NCI-H146 treated with DMSO at 0.1 percent for 48 hours (cell line): ENCODE data around the gene THBS3.
"Not testable (repeated sequence)": the region's sequence is repeated elsewhere in the genome, so short reads cannot be mapped to it uniquely, and the experiment has no call there.

Experiments
- DNase-seq: peaks from one replicate; lab custom pipeline; 2025; ENCODE audit not compliant: unreplicated experiment; lab: John Stamatoyannopoulos, UW

THBS3 gene

DNA sequence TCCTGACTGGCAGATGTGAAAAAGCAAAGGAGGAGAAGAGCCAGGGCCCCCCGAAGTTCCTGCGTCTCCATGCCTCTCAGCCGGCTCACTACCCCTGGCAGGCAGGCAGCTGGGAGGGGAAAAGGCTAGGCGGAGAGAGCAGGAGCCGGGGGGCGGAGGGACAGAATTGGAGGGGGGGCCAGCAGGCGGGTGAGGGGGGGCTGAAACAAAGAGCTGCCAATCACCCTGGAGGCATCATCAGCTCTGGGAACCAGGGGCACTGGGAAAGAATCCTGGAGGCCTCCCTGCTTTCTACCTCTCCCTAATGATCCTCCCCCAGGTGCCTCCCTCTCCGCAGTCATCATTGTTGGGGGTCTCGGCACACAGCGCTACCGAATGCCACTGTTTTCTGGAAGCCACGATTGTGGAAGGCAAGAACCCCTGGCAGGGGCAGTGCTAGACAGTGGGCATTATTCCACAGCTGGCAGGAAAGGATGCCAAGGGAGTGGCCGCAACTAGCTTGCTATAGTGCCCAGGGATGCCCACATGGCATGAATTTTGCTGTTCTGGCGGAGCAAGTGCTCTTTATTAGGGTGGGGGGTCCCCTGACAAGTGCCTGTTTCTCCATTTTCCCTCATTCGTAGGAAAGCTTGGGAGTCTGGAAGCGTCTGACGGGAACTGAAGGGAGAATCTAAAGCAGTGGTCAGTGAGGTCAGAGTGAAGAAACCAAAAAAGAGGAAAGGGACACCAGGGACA is at the start of gene THBS3:
THBS3 (minus strand) TSS at position 92 of the 735 bp plus-strand sequence; CDS start at position 71, 21 bp downstream.
- peak; percentile 38 for DNase-seq

DNA sequence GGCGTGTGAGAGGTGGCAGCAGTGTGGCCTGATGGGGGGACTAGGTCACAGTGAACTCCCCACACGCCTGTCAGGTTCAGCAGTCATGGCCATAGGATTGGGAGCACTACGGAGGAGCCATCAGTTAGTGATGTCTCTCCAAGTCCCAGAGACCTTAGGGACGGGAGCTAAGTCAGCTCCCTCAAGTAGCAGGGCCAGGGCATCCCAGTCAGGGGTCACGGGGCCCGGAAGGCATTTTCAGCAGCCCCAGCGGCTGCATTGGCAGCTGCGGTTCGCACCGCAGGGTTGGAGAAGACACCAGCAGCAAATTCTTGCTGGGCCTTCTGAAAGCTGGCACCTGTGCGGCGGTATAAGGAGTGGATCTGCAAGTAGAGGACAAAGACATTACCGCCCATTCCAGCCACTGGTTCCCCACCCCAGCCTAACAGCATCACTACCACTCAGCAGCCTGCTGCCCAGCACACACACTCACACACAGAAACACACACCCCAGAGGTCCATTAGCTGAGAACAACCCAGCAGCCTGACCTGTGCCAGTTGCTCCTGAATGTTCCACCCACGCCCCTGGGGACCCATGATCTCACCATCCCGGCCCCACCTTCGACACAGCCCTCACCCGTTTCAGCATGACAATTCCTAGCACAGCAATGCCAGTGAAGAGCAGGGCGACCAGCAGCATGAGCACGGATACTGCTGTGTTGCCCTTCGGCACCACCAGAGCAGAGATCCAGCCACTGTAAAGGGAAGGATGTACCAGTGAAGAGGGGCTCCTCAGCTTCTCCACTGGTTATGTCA is 48.6 kb upstream of the THBS3 start:
- no peak for DNase-seq

DNA sequence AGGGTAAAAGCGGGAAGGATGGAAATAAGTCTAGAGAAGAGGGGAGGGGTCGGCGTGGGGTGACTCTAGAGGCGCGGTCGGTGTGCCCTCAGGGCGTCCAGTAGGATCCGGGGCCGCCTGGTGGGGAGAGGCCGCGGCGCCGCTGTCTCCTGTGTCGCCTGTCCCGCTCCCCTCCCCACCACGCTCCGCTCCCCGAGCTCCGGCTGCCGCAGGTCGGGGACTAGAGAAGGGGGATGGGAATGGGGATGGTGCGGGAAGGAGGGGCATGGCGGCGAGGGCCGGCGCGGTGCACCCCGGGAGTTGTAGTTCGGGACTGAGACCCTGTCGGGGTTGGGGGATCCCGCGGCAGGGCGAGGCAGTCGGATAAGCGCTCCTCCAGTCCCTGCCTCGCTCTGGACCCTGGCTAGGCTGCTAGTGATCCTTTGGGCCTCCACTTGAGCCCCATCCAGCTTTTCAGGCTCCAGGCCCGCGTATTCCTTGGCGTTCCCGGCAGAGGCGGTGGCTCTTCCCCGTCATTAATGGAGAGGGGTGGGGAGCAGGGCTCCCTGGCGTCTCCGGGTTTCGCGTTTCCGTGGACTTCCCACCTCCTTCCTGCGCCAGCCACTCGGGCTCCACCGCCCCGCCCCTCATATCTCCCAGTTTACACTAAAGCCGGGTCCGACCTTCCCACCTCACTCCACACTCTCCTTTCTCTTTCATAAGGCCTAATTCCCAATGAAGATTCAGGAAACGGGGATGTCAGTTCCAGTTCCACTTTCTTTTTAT is 47.7 kb upstream of the THBS3 start, which contains the start of gene ENTREP3:
ENTREP3 (minus strand) TSS at position 241 of the 765 bp plus-strand sequence. CDS start 606 bp downstream, outside the sequence.
- DNase-seq = peak; percentile 61

DNA sequence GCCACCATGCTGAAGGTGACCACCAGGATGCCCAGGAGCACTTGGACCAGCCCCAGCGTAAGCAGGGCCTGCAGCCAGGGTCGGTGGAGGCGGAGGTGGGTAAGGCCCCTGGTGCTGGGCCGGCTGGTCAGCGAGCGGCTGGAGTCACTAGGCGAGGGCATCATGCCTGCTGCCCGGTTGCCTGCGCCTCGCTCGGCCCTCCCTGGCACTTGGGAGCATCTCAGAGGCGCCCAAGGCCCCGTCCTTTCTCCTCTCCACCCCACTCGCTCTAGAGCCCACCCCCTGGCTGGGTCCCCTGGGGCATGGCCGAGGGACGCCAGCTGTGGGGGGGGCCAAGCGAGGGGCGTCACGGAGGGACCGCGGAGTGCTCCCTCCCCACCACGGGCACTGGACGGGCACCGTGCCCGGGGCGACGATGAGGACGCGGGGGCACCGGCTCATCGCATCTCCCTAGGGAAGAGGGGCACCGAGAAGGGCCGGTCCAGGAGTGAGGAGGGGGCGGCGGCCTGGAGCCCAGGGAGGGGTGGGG is 47.1 kb upstream of the THBS3 start:
- DNase-seq = no peak

DNA sequence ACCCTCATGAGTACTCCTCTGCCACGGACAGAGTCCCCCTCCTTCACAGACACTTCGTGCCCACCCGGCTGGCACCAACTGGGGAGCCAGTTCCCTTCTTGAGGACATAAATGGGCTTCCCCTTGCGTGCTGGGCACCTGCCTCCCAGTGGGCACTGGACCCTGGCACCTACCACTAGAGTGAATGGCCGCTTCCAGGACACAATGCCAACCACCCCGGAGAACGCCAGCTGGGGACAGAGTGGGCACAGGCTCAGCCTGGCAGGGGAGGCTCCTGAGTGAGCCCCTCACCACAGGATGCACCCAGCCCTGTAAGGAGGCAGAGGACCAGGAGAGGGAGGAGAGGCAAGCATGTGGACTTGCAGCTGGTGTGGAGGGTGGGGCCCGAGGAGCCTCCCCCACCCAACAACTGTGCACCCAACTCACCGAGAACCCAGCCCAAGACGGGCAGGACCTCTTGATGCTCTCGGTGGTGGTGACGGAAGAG is 46.6 kb upstream of the THBS3 start:
- DNase-seq = no peak

DNA sequence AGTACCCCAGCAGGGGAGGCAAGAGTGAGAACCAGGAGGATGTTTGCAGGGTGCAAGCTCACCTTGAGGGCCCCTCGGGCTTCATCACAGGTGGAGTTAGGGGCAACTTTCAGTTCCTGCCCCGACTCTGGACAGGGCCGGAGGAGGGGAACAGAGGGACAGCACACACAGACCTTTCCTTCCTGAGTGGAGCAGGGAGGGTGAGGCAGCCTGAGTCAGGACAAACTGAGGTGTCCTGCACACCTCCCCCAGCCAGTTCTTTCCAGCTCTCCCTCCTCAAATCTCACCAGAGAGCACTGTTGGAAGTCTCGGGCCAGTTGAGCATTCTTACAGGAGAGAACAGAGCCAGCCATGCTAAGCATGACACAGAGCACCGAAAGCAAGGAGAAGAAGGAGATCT is 46.1 kb upstream of the THBS3 start:
- no peak for DNase-seq

DNA sequence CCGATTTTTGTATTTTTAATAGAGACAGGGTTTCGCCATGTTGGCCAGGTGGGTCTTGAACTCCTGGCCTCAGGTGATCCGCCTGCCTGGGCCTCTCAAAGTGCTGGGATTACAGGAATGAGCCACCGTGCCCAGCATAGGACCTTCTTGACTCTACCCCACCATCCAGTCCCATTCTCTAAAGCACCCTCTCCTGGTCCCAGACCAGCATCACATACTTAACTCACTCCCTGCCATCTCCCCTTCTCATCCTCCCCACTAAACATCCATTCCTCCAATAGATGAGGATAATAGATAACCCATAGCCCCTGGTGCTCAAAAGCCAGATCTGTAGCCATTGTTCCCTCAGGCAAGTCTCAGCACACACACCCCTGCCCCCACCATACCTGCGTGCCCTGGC is 45.5 kb upstream of the THBS3 start:
- DNase-seq = no peak

DNA sequence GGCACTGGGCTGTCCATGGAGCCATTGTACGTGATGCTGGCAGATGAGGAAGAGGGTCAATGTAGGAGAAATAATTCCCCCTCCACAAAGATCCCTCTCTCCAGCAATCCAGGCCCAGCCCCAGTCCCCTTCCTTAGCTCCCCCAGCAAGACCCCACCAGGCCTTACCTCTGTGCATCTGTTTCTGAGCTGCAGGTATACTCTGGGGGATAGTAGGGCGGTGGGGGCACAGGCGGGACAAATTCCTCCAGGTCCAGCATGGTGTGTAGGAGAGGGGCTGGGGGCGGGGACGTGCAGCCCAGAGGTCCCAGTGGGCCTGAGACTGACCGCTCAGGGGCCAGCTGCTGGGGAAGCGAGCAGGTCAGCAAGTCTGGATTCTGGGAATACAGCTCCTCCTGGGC is 43.9 kb upstream of the THBS3 start:
- no peak for DNase-seq

DNA sequence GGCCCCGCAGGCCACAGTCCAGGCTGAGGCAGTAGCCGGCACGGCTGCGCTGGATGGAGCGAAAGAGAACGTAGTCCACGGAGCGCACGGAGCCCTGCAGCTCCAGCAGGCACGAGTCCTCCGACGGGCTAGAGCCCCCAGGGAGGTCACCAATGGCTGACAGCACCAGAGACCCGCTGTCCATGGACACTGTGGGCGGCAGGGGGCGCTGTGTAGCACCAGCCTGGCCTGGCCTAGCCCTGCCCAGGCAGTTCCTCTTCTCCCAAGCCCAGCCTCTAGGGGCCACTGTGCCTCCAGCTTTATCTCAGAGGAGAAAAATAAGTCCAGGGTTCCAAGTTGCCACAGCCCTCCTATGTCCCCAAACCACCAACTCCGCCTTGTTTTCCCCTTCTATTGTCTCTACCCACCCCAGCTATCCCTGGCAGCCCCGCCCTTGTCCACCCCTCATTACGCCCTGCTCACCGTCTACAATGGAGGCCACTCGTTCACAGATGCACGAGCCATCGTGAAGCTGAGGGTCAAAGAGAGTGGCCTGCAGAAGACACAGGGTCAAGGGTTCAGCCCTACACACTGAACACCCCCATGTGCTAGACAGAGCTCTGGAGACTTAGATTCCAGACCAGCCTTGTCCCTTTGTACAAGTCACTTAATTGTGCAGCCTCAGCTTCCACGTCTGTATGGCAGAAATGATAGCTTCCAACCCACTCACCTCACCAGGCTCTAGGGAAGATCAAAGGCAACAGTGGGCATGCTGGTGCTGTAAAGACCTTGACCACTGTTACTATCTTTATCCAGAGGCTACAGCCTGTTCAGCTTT is 43.1 kb upstream of the THBS3 start:
- DNase-seq = peak; percentile 75

DNA sequence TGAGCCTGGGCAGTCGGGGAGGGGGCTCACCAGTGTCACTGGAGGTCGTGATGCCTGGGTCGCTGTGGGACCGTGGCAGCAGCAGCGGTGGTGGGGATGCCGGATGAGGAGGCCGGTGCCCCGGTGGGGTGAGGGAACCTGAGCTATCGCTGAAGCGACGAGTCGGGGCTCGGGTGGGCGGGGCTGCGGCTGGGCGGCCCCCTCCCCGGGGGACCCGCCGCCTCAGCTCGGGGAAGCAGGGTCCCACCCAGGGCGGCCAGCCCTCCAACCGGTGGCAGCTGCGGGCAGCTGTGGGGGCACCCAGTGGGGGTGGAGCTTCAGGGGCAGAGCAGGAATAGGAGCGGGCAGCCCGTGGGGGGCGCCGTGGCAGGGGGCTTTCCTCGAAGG is 42.5 kb upstream of the THBS3 start:
- DNase-seq = no peak

DNA sequence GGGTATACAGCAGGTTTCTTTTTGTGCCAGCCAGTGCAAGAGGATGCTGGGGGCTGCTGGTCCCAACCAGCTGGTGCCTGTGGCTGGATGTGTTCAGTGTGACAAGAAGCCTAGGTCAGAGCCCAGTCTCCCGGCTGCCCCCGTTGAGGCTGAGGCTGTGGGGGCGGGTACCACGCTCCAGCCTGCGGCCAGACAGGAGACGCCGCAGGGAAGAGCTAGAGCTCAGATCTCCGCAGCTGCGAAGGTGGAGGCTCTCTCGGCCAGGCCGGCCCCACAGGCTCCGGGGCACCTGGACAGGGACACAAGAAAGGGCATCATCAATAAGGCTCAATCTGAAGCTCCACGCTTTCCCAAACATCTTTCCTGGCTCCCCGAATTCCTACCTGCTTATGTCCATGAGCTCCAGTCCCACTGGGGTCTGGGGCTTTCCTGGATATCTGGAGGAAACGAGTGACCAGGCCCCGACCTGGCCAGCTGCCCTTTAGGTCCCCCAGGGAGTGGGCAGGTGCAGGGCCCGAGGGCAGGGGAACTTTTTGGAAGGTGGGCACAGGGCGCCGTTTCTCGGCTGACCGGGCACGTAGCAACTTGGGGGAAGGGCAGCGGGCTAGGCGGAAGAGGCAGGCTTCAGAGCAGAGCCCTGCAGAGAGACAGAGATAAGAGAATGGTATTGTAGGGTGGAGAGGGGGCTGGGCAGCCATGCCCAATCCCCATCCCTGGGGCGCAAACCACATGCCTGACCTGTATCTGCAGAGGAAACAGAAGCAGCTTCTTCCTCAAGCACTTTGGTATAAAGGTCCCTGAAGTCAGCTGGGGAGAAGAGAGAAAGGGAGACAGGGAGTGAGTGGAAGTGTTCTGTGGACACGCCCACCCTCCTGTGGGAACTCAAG is 40.2 kb upstream of the THBS3 start:
- no peak for DNase-seq

DNA sequence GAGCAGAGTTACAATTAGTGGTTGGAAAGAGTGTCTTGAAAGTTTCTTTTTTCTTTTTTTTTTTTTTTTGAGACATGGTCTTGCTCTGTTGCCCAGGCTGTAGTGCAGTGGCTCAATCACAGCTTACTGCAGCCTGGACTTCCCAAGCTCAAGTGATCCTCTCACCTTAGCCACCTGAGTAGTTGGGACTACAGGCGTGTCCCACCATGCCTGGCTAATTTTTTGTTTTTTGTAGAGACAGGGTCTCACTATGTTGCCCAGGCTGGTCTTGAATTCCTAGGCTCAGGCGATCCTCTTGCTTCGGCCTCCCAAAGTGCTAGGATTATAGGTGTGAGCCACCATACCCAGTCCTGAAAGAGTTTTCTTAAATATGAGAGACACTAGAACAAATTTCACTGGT is 39.1 kb upstream of the THBS3 start:
- not testable (repeated sequence) for DNase-seq

DNA sequence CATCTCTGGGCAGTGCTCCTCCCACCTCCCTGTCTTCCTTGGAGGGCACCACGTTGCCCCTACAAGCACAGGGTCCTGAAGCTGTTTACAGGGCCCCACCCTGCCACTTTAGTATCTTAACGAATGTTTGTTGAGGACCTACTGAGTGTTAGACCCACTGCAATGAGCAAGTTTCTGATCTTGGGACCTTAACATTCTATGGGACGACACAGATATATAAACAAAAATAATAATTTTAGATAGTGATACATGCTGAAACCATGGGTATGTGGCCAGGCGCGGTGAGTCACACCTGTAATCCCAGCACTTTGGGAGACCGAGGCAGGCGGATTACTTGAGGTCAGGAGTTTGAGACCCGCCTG is 37.4 kb upstream of the THBS3 start:
- no peak for DNase-seq

DNA sequence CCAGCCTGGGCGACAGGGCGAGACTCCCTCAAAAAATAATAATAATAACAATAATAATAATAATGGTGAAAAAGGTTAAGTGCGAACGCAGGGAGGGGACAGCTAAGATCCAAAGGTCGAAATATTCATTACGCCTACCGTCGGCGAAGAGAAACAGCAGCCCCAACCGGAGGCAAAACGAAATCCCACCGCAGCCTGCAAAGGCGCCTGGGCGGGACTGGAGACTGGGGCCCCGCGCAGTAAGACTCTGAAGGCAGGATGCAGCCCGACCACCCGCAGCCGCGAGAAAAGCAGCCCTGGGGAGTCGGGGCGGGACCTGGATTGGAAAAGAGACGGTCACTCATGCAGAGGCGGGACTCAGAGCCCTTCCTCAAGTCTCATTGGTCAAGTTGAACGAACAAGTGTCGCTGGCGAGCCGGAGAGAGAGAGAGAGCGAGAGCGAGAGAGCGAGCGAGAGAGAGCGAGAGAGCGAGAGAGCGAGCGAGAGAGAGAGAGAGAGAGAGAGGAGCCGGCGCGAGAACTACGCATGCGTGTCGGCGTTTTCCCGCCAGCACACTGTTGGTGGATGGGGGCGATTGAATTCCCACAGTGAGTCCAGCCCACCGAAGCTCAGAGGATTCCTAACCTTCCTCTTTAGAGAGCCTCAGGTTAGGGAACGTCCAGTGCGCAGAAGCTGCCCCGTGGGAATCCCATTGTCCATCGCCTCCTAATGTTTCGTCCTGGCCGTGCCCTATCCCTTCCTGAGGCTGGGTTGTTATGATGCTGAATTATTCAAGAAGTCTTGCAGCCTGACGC is 36.9 kb upstream of the THBS3 start:
- DNase-seq = peak; percentile 98

DNA sequence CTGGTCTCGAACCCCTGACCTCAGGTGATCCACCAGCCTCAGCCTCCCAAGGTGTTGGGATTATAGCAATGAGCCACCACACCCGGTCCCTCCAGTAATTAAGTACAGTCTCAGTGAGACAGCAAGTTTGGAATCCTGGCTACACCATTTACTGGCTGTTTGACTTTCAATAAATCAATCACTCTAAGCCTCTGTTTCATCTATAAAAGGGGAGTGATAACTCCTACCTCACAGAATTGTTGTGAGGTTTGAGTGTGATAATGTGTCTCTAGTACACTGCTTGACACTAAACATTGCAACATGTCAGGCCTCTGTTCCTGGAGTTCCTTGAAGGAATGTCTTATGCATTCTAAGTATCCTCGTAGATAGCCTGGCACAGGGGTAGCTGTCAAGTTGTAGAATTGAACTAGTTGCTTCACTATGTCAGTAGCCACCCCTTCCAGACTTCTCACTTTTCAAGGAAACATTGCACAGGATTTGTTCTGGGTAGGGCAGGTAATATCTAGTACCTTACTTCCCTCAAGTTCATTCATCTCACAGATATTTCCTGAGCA is 35.2 kb upstream of the THBS3 start:
- no peak for DNase-seq

DNA sequence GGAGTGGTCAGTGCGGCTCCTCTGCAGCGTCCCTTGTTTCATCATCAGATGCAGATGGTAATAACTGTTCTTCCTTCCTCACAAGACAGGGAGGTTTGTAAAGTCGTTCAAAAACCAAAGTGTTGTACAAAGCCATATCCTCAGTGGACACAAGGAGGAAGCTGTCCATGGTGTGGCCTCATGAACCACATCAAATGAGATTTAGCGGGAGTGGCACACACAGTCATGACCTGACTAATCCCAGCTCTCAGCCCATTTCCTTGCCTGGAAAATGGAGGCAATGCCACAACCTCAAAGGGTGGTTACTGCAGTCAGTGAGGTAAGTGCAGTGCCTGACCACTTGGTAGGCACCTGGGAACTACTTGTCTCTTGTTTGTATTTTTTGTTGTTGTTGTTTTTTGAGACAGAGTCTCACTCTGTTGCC is 34.2 kb upstream of the THBS3 start:
- no peak for DNase-seq

DNA sequence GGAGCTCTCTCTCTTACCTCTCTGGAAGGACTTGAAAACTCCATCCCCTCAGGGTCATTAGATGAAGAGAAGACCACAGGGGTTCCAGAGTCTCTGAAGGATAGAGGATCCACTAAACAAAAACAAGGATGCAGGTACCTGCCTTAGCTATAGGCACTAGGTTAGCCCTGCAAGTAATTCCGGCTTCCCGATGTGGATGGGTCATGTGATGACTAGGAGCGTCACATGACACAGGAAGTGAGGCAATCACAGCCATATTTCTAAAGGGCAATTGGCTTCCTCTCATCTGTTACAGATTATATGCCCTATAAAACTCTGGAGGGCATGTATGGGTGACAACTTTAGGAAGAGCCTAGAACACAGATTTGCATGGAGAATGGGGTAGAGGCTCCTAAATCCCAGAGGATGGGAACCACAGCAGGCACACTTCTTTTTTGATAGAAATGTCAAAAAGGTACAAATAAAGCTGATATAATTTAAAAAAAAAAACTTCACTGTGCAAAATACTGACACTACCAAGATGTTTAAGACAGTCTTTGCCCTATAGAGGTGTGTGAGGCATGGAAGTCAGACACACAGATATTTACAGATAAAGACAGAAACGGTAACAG is 33.5 kb upstream of the THBS3 start:
- DNase-seq = peak; percentile 48

DNA sequence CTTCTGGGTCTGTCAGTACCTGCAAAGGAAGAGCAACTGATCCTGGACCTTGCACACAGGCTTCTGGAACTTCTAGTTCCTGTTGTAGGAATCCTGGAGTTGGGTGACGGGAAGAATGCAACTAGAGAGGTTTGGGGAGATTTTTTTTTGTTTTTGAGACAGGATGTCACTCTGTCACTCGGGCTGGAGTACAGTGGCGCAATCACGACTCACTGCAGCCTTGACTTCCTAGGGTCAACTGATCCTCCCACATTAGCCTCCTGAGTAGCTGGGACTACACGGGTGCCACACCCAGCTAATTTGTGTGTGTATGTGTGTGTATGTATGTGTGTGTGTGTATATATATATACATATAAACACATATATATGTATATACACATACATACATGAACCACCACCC is 28.8 kb upstream of the THBS3 start:
- no peak for DNase-seq
